ENCODE data around the gene GTF3C1.

DNA sequence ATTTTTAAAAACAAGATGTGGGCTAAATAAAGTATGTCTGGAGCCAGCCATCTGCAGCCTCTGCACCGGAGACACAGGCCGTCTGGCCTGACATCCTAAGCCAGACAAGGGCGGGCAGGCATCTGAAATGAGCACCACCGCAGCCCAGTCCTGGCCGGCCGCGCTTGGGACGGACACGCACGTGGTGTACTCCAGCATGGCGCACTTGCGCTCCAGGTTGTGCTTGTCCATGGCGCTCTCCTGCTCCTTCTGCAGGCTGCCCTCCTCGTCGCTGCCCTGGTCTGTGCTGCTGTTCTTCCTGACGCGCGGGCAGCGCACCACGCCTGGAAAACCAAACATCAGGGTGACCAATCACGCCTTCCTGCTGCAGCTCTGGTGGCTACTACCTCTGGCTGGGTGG is 60.3 kb downstream of the GTF3C1 start:
- TF ChIP-seq, protein P1, sequence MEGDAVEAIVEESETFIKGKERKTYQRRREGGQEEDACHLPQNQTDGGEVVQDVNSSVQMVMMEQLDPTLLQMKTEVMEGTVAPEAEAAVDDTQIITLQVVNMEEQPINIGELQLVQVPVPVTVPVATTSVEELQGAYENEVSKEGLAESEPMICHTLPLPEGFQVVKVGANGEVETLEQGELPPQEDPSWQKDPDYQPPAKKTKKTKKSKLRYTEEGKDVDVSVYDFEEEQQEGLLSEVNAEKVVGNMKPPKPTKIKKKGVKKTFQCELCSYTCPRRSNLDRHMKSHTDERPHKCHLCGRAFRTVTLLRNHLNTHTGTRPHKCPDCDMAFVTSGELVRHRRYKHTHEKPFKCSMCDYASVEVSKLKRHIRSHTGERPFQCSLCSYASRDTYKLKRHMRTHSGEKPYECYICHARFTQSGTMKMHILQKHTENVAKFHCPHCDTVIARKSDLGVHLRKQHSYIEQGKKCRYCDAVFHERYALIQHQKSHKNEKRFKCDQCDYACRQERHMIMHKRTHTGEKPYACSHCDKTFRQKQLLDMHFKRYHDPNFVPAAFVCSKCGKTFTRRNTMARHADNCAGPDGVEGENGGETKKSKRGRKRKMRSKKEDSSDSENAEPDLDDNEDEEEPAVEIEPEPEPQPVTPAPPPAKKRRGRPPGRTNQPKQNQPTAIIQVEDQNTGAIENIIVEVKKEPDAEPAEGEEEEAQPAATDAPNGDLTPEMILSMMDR (conservative IDR thresholded peaks at IDR 0.05 in 1 of 2, IDR thresholded peaks at IDR 0.05 in 1 of 2; ENCODE audit: extremely low read depth in 1 of 2, insufficient read depth in 1 of 2, low read depth in 1 of 2, low read length in 2 of 2): no peak
- TF ChIP-seq EZH2 (IDR thresholded peaks at IDR 0.05; ENCODE audit: borderline replicate concordance, low read length): no peak

Measured in mammary epithelial cell (primary cell).